Endothelial cell (in vitro differentiated cells): ENCODE results near the gene ARHGEF25. TPM values are rescaled to one million over a fixed set of nuclear protein-coding genes. Genes with fewer than 3 reads are reported as not detected.

Source experiments
- DNase-seq: peaks from one replicate; pipeline ENCODE4 v3.0.0; 2021; ENCODE audit warnings: low spot score
- H3K27ac Mint-ChIP-seq: one replicate; pipeline ENCODE4 v1.8.0; 2021; ENCODE audit warnings: mixed read lengths, inconsistent platforms; ENCODE audit not compliant: unreplicated experiment
- H3K27me3 Mint-ChIP-seq: one replicate; pipeline ENCODE4 v1.8.0; 2021; ENCODE audit warnings: mild to moderate bottlenecking, moderate library complexity, mixed read lengths, inconsistent platforms; ENCODE audit not compliant: unreplicated experiment
- H3K36me3 Mint-ChIP-seq: one replicate; pipeline ENCODE4 v1.8.0; 2021; ENCODE audit warnings: mild to moderate bottlenecking, low read depth, mixed read lengths, inconsistent platforms; ENCODE audit not compliant: unreplicated experiment
- H3K4me1 Mint-ChIP-seq: one replicate; pipeline ENCODE4 v1.8.0; 2021; ENCODE audit warnings: mild to moderate bottlenecking, mixed read lengths, inconsistent platforms; ENCODE audit not compliant: unreplicated experiment
- H3K4me3 Mint-ChIP-seq: one replicate; pipeline ENCODE4 v1.8.0; 2021; ENCODE audit warnings: mild to moderate bottlenecking, mixed read lengths, inconsistent platforms; ENCODE audit not compliant: unreplicated experiment
- H3K9me3 Mint-ChIP-seq: one replicate; pipeline ENCODE4 v1.8.0; 2021; ENCODE audit warnings: mixed read lengths, inconsistent platforms; ENCODE audit not compliant: unreplicated experiment
- CTCF ChIP-seq: fragments of 200-600 bp; sonication (generic); IDR thresholded peaks from one replicate; pipeline ENCODE4 v1.5.0; 2021; ENCODE audit warnings: antibody characterized with exemption; ENCODE audit not compliant: unreplicated experiment
- total RNA-seq: library from RNA; stranded (reverse); fragmentation: NEBNext Ultra II Directional; extraction: Animal tissue kit (Norgen Biotek cat#: 25700); gene quantifications from one replicate; pipeline ENCODE4 v1.2.1, GENCODE V29; 2021; ENCODE audit not compliant: unreplicated experiment

ARHGEF25 gene
- total RNA-seq, 1 donor from 2014 or later = 20.0 TPM

GRCh38 chr12:57629897-57630471, 18.7 kb downstream of the ARHGEF25 start:
- peak; percentile 4 for DNase-seq
- Mint-ChIP-seq H3K36me3 (no peaks in the 10 kb centered on the region), H3K27me3 (peaks cover 35% of the 10 kb centered on the region), H3K4me3 (no peak overlapping the region), H3K4me1 (peaks cover 5% of the 10 kb centered on the region), H3K9me3 (no peaks in the 10 kb centered on the region), H3K27ac (no peak overlapping the region)
- no peak for TF ChIP-seq CTCF

- no peak for DNase-seq
- no peaks in the 10 kb centered on the region for H3K9me3 Mint-ChIP-seq
- TF ChIP-seq CTCF = no peak
- H3K4me3 Mint-ChIP-seq = no peak overlapping the region
- H3K4me1 Mint-ChIP-seq = peaks cover 5% of the 10 kb centered on the region
- no peaks in the 10 kb centered on the region for H3K36me3 Mint-ChIP-seq
- H3K27me3 Mint-ChIP-seq = peaks cover 27% of the 10 kb centered on the region
- no peak overlapping the region for H3K27ac Mint-ChIP-seq
Observed at GRCh38 chr12:57630891-57631433, 19.7 kb downstream of the ARHGEF25 start.

GRCh38 chr12:57631566-57632072, 20.4 kb downstream of the ARHGEF25 start:
- Mint-ChIP-seq H3K27ac (no peak overlapping the region), H3K27me3 (peaks cover 24% of the 10 kb centered on the region), H3K4me1 (peaks cover 5% of the 10 kb centered on the region), H3K36me3 (no peaks in the 10 kb centered on the region), H3K4me3 (no peak overlapping the region), H3K9me3 (no peaks in the 10 kb centered on the region)
- no peak for TF ChIP-seq CTCF
- DNase-seq = peak; percentile 2

- peak; percentile 16 for DNase-seq
- Mint-ChIP-seq H3K9me3 (no peaks in the 10 kb centered on the region), H3K4me1 (peaks cover 3% of the 10 kb centered on the region), H3K27me3 (peaks cover 19% of the 10 kb centered on the region), H3K27ac (no peak overlapping the region), H3K36me3 (no peaks in the 10 kb centered on the region), H3K4me3 (no peak overlapping the region)
- TF ChIP-seq CTCF = no peak
Observed at GRCh38 chr12:57632073-57632957, 21.1 kb downstream of the ARHGEF25 start.
